GM21737 (cell line): ENCODE measurements around the gene CIRBP.

Experiments used
- ATAC-seq: cut with Tn5 transposase; IDR thresholded peaks from one replicate; pipeline ENCODE4 v1.9.1; 2021; ENCODE audit warnings: mild to moderate bottlenecking, moderate library complexity; ENCODE audit not compliant: unreplicated experiment

CIRBP gene

GRCh38 chr19:1266916-1267476, 2.1 kb upstream of the CIRBP start:
- ATAC-seq: peak; percentile 10

DNA sequence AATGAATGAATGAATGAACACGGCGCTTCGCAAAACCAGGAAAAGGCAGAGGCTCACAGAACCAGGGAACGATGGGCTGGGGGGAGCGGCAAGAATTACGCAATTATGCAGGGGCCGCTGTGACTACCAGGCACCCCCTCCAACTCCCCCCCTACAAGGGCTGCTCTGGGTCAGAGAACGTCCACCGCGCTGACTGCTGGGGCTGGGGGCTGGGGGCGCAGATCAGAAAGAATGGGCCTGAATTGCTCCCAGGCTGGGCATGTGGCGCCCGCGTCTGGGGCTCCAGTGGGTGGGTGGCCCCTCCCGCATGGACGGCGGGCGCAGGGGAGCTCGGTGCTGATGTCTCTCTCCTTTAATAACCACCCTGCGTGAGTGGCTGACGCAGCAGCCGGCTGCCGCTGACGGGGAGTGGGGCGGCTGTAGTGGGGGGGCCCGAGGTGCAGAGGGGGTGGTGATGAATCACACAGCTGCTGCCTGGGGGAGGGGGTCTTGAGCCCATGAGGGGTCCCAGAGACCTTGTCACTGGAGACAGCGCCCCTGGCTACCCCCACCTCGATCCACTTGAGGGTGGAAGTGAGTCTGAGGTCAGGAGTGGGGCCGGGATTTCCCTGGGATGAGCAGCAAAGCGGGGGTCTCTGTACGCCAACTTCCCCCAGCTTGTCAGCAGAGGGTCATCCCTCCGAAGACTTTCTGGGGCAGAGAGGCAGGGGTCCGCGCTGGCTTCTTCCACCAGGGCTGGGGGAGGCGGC, 1.5 kb upstream of the CIRBP start:
- no peak for ATAC-seq

DNA sequence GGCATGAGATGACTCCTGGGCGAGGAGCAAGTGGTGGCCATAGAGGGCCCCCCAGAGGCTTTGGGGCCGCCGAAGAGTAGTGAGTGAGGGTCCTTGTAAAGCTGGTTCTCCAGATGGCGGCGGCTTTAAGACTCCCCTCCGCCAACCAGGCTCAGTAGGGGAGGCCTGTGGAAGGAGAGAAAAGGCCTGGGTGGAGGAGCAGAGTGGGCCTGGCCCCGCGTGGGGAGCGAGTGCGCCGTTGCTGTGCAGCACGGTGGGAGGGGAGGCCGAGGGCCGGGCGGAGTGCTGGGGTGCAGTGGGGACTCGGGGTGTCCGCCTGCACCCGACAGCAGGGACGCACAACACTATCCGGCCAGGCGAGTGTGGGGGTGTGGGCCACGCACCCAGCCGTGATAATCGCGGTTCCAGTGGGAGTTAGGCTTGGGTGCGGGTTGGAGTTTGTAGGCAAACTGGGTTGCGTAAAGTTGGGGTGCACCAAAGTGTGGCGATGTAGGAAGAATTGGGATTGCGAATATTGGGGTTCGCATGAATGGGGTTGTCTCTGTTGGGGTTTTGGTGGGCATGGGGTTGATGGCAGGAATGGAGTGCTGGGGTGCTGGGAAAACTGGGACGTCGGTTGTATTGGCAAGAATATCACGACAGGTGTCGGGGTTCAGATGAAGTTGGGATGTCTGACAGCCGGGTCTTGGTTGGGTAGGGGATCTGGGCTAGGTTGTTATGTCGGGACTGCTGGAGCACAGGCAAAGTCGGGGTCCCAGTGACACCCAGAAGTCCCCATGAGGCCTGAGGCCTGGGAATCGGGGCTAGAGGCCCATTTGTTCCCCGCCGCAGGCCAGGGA, 687 bp upstream of the CIRBP start:
- ATAC-seq: no peak

GRCh38 chr19:1269478-1270212, 513 bp downstream of the CIRBP start:
- peak; percentile 16 for ATAC-seq

GRCh38 chr19:1270213-1270853, 1.2 kb downstream of the CIRBP start:
- ATAC-seq: no peak

GRCh38 chr19:1270854-1271527, 1.9 kb downstream of the CIRBP start:
- ATAC-seq: no peak

- no peak for ATAC-seq
These were observed 2.6 kb downstream of the CIRBP start for GRCh38 chr19:1271528-1272422.

DNA sequence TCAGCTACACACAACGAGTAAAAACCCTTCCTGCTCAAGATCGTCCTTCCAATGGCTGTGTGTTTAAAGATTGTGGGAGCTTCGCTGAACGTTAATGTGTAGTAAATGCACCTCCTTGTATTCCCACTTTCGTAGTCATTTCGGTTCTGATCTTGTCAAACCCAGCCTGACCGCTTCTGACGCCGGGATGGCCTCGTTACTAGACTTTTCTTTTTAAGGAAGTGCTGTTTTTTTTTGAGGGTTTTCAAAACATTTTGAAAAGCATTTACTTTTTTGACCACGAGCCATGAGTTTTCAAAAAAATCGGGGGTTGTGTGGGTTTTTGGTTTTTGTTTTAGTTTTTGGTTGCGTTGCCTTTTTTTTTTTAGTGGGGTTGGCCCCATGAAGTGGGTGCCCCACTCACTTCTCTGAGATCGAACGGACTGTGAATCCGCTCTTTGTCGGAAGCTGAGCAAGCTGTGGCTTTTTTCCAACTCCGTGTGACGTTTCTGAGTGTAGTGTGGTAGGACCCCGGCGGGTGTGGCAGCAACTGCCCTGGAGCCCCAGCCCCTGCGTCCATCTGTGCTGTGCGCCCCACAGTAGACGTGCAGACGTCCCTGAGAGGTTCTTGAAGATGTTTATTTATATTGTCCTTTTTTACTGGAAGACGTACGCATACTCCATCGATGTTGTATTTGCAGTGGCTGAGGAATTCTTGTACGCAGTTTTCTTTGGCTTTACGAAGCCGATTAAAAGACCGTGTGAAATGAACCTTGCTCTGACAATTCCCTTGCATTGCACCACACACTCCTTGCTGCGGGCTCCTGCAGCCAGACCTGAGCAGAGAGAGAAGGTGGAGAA, 3.5 kb downstream of the CIRBP start:
- ATAC-seq: no peak

GRCh38 chr19:1273263-1274041, 4.3 kb downstream of the CIRBP start:
- ATAC-seq: no peak

- ATAC-seq: no peak
These were observed 5.1 kb downstream of the CIRBP start for GRCh38 chr19:1274081-1274851.

- no peak for ATAC-seq
These were observed 5.7 kb downstream of the CIRBP start for GRCh38 chr19:1274852-1275259.

DNA sequence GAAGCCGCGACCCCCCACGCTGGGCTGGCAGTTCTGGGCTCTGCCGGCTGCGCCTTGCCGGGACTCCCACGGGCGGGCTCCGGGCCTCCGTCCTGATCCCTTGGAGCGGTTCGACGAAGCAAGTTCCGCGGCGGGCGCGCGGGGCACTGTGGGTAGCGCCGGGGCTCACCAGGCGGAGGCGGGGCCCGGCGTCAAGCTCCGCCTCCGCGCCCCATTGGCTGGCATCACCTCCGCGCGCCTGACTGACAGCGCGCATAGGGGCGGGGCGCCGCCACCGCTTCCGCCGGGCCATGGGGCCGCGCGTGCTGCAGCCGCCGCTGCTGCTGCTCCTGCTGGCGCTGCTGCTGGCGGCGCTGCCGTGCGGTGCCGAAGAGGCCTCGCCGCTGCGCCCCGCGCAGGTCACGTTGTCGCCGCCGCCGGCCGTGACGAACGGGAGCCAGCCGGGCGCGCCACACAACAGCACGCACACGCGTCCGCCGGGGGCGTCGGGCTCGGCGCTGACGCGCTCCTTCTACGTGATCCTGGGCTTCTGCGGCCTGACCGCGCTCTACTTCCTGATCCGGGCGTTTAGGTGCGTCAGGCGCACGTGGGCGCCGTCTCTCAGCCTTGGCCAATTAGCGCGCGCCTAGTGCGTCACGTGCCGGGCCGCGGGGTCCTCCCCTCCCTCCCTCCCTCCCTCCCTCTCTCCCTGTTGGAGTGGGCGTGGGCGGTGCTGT, 6.3 kb downstream of the CIRBP start, which contains the start of gene FAM174C:
Gene FAM174C (plus strand): TSS at position 271 of the 716 bp plus-strand sequence. CDS start 20 bp downstream, at position 291.
- ATAC-seq: peak; percentile 62

GRCh38 chr19:1275976-1276627, 7.0 kb downstream of the CIRBP start:
- no peak for ATAC-seq

- no peak for ATAC-seq
These were observed 7.5 kb downstream of the CIRBP start for GRCh38 chr19:1276628-1277022.

GRCh38 chr19:1277061-1277460, 7.9 kb downstream of the CIRBP start:
- ATAC-seq: no peak
